Choroid plexus epithelial cell (primary cell): Measurements from ENCODE around the gene HSPA1B.
A peak's percentile ranks its signal among the peaks of the same experiment; 100 is the strongest.
"Not testable (repeated sequence)": the region's sequence is repeated elsewhere in the genome, so short reads cannot be mapped to it uniquely, and the experiment has no call there.

Experiments
- DNase-seq: peaks from one replicate; pipeline ENCODE4 v3.0.0-alpha.2; 2010; ENCODE audit warnings: low read depth
- H3K4me3 ChIP-seq: 2 replicates; pipeline ENCODE4 v1.5.1; 2011; ENCODE audit warnings: low read depth, mild to moderate bottlenecking, control low read depth, low read length, moderate library complexity
- CTCF ChIP-seq: conservative IDR thresholded peaks from 2 replicates; pipeline ENCODE4 v1.5.1; 2011; ENCODE audit warnings: low read depth, mild to moderate bottlenecking, control low read depth, inconsistent platforms, low read length, moderate library complexity

Gene HSPA1B

GRCh38 chr6:31837369-31838113, 10.0 kb downstream of the HSPA1B start:
- peak overlapping the region; percentile 97 for H3K4me3 ChIP-seq
- TF ChIP-seq CTCF: no peak
- no peak for DNase-seq

GRCh38 chr6:31838114-31838553, 10.6 kb downstream of the HSPA1B start:
- H3K4me3 ChIP-seq: peak overlapping the region; percentile 97
- DNase-seq: not testable (repeated sequence)

GRCh38 chr6:31838968-31839367, 11.4 kb downstream of the HSPA1B start:
- DNase-seq: no peak
- no peak overlapping the region for H3K4me3 ChIP-seq
- no peak for TF ChIP-seq CTCF

- H3K4me3 ChIP-seq, DNase-seq: not testable (repeated sequence)
These were observed 12.2 kb downstream of the HSPA1B start for GRCh38 chr6:31839779-31840126.

GRCh38 chr6:31842053-31842452, 14.5 kb downstream of the HSPA1B start:
- DNase-seq: no peak
- no peak for TF ChIP-seq CTCF
- H3K4me3 ChIP-seq: no peak overlapping the region

- no peak for DNase-seq
- no peak for TF ChIP-seq CTCF
- H3K4me3 ChIP-seq: no peak overlapping the region
These were observed 17.0 kb downstream of the HSPA1B start for GRCh38 chr6:31844507-31844906.

GRCh38 chr6:31847276-31847978, 19.9 kb downstream of the HSPA1B start:
- no peak for TF ChIP-seq CTCF
- H3K4me3 ChIP-seq: no peak overlapping the region
- no peak for DNase-seq
